Jurkat, Clone E6-1 (cell line): ENCODE results near the gene BIRC7.
A peak's percentile ranks its signal among the peaks of the same experiment; 100 is the strongest.

Experiments
- DNase-seq: peaks from one replicate; pipeline ENCODE4 v3.0.0-alpha.2; 2011; ENCODE audit warnings: low read depth, low spot score
- H3K4me3 ChIP-seq: 2 replicates; pipeline ENCODE4 v1.5.1; 2011; ENCODE audit warnings: mild to moderate bottlenecking, low read length, control low read depth, moderate library complexity

BIRC7 gene

GRCh38 chr20:63222541-63222940, 13.2 kb upstream of the BIRC7 start:
- DNase-seq: no peak
- H3K4me3 ChIP-seq: no peak overlapping the region

DNA sequence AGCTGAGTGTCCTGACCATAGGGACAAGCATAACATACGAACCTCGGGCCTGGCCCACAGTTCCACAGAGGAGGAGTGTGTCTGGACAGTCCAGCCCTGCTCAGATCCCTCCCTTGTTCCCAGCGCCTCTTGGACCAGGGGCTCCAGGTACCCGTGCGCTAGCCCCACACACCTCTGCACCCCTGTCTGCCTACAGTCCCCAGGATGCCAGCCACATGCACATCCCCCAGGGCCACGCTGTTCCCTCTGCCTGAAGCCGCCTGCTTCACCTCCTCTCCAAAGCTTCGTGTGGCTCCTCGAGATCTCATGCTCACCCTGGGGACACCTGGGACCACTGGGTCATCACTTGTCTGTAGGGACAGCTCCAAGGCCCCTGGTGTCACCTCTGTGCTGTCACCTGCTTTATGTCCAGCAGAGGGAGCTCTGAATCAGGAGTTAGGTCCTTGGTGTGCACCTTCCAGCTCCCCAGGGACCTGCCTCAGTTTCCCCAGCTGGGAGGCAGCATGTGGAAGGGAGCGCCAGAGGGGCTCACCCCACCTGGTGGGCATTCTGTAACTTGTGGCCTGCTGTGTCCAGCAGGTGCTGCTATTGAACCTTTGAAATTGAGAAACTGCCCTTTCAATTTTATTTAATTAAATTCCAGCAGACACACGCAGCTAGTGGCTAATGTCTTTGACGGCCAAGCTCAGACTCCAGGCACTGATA, 12.4 kb upstream of the BIRC7 start:
- DNase-seq: peak; percentile 35

DNA sequence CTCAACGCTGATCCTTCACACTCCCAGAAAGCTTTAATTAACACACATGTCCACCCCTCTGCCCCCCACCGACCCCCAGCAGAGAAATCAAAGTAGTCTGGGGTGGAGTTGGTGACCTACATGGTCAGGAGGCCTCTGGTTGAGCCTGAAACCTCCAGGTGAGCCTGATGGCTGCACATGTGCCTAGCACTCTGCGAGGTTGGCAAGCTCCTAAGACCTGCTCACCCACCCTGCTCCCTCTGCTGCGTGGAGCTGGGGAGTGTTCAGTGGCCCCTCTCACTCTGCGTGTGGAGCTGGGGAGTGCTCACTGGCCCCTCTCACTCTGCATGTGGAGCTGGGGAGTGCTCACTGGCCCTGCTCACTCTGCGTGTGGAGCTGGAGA, 11.9 kb upstream of the BIRC7 start:
- H3K4me3 ChIP-seq: no peak overlapping the region
- no peak for DNase-seq

More for the DNA sequence above, 12.4 kb upstream of the BIRC7 start:
- H3K4me3 ChIP-seq: no peak overlapping the region

GRCh38 chr20:63224412-63225081, 11.2 kb upstream of the BIRC7 start:
- no peak for DNase-seq

GRCh38 chr20:63225082-63225454, 10.6 kb upstream of the BIRC7 start:
- no peak for DNase-seq
- H3K4me3 ChIP-seq: no peak overlapping the region

More at GRCh38 chr20:63224412-63225081, 11.2 kb upstream of the BIRC7 start:
- H3K4me3 ChIP-seq: no peak overlapping the region

GRCh38 chr20:63226042-63226943, 9.4 kb upstream of the BIRC7 start:
- no peak for DNase-seq

DNA sequence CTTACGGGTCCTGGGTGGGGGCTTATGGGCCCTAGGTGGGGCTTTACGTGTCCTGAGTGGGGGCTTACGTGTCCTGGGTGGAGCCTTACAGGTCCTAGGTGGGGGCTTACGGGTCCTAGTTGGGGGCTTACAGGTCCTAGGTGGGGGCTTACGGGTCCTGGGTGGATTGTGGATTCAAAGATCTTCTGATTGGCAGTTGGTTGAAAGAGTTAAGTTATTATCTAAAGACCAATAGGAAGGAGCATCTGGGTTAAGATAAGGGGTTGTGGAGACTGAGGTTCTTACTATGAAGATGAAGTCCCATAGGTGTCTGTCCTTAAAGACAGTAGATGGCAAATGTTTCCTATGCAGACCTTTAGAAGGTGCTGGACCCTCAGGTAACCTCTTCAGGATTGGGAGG, 8.4 kb upstream of the BIRC7 start:
- H3K4me3 ChIP-seq: no peak overlapping the region
- DNase-seq: no peak

More at GRCh38 chr20:63226042-63226943, 9.4 kb upstream of the BIRC7 start:
- no peak overlapping the region for H3K4me3 ChIP-seq

DNA sequence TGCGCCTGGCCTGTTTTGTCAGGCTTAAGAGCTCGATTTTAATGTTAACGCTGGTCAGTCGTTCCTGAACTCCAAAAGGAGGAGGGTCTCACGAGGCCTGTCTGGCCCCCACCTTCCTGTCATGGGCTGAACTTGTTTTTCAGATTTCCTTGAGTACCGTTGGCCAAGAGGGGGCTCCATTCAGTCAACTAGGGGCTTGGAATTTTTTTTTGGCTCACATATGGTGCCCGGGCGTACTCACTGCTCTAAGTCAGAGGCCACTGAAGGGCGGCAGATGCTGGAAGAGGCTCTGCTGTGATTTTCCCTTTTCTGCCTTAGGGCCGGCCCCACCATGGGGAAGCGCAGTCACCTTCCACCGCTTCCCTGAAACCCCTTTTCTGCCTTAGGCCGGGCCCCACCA, 6.9 kb upstream of the BIRC7 start:
- no peak for DNase-seq
- no peak overlapping the region for H3K4me3 ChIP-seq

DNA sequence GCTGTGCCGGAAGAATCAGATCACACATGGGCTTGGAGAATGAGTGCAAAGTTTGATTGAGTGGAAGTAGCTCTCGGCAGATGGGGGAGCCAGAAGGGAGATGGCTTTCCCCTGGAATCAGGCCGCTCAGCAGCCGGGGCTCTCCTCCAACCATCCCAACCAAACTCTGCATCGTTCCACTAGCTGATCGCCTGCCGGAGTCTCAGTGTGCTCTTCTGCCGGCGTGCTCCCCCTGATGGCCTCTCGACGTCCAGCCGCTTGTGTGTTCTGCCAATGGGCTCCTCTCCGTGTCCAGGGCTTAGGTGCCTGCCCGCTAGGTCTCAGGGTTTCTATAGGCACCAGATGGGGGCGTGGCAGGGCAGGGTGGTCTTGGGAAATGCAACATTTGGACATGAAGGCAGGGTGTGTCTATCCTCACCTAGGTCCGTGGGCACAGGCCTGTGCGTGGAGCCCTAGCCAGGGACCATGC, 4.9 kb upstream of the BIRC7 start:
- no peak for DNase-seq
- no peak overlapping the region for H3K4me3 ChIP-seq

DNA sequence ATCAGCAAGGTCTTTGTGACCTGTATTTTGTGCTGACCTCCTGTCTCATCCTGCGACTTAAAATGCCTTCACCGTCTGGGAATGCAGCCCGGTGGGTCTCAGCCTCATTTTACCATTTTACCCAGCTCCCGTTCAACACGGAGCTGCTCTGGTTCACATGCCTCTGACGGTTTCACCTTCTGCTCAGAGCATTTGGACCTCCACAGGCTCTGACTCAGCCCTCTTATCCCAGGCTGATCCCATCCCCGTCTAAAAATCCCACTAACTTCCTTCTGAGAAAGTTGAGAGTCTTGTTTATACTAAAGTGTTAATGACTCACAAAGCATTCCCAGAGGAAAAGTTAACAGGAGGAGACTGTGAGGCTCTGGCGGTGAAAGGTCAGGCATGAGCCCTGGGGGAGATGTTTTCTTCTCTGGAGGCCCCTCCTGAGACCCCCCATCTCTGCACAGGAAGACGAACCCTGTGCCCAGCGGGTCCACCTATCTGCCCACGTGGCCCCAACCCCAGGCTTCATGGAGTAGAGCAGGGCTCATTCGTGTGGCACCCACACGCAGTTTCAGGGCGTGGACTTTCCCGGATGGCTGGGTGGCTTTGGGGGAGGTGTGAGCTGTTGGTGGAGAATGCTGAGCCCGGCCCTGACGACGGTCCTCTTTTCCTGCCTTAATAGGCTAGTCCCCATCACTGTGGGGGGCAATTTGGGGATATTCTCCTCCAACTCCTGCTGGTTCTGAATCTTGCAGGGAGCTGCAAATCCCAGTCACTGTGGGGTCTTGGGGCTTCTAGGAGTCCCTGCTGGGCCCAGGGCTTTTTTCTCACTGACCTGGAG, 3.3 kb upstream of the BIRC7 start:
- no peak for DNase-seq
- no peak overlapping the region for H3K4me3 ChIP-seq

GRCh38 chr20:63233061-63233344, 2.7 kb upstream of the BIRC7 start:
- no peak overlapping the region for H3K4me3 ChIP-seq
- no peak for DNase-seq

DNA sequence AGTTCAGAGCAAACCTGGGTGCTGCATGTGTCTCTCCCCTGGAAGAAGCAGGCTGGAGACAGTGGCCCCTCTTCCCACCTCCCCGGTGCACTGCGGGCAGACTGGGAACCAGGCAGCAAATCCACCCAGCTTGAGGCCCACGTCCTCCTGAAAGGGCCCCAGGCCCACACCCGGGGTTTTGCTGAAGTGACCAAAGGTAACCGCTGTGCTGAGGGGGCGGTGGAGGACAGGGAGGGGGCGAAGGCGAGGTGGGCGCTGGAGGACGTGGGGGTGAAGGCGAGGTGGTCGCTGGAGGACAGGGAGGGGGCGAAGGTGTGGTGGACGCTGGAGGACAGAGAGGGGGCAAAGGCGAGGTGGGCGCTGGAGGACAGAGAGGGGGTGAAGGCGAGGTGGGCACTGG, 1.8 kb upstream of the BIRC7 start:
- DNase-seq: no peak
- no peak overlapping the region for H3K4me3 ChIP-seq

- DNase-seq: no peak
- H3K4me3 ChIP-seq: no peak overlapping the region
These were observed 859 bp upstream of the BIRC7 start for GRCh38 chr20:63234693-63235398.

DNA sequence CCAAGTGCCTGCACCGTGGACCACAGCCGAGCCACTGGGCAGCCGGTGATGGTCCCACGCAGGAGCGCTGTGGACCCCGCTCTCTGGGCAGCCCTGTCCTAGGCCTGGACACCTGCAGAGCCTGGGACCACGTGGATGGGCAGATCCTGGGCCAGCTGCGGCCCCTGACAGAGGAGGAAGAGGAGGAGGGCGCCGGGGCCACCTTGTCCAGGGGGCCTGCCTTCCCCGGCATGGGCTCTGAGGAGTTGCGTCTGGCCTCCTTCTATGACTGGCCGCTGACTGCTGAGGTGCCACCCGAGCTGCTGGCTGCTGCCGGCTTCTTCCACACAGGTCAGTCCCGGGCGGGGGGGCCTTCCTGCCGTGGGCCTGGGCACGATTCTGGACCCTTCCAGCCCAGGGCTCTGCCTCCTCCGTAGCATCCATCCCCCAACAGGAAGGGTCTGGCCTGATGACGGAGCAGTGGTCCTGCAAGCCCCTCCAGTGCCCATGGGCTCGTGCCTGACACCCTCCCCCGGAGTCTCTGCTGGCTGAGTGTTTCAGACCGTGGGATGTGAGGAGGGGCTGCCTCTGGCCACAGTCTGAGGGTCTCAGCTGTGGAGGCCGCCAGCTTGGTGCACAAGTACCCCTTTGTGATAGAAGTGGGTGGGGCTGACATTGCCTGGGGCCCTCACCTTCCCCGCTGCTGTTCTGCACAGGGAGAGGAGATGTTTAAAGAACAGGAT, 572 bp downstream of the BIRC7 start:
- H3K4me3 ChIP-seq: no peak overlapping the region
- DNase-seq: no peak

GRCh38 chr20:63238031-63238430, 2.3 kb downstream of the BIRC7 start:
- no peak for DNase-seq
- H3K4me3 ChIP-seq: no peak overlapping the region

DNA sequence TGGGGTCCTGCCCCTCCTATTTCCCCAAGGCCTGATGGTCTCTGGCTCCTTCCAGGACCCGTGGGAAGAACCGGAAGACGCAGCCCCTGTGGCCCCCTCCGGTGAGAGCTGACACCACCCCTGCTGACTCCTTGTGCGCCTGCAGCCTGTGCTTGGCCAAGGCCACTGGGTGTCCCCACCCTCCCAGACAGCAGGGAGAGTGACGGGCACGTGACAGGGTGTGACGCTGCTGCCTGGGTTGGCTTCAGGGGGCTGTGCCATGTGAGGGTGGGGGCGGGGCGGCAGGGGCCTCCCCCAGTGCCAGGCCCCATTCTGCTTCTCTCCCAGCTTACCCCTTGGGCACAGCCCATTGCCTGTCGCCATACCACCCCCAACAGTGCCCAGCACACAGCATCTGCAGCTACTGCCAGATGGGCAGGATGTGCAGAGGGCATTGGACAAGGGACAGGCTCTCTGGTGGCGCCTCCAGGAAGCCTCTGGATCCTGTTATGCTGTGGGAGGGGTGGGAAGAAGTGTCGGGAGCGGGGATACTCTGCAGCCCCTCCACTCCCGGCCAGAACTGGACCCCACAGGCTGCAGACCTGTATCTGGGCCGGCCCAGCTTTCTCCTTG, 2.9 kb downstream of the BIRC7 start:
- no peak overlapping the region for H3K4me3 ChIP-seq
- peak; percentile 67 for DNase-seq

- H3K4me3 ChIP-seq: no peak overlapping the region
- DNase-seq: no peak
These were observed 3.7 kb downstream of the BIRC7 start for GRCh38 chr20:63239431-63239830.

- no peak overlapping the region for H3K4me3 ChIP-seq
- no peak for DNase-seq
These were observed 4.3 kb downstream of the BIRC7 start for GRCh38 chr20:63240004-63240403.
